K562 (cell line): ENCODE data around the gene PDIA2.

Source experiments
- CTCF ChIP-seq, 3 experiments: IDR thresholded peaks in 2 of 3; conservative IDR thresholded peaks in 1 of 3; 2 replicates each; pipeline ENCODE4 v1.5.1; 2011 to 2012; ENCODE audit warnings: low read length in 3 of 3, mild to moderate bottlenecking in 3 of 3, control low read depth in 2 of 3, improper control_type of control experiment in 1 of 3, inconsistent platforms in 1 of 3, low read depth in 1 of 3, mixed read lengths in 1 of 3, moderate library complexity in 1 of 3; ENCODE audit not compliant: insufficient read depth in 2 of 3
- NFATC3 ChIP-seq: fragments of 450-650 bp; IDR thresholded peaks from 2 replicates; pipeline ENCODE4 v1.6.1; 2017; ENCODE audit warnings: mild to moderate bottlenecking
- POU5F1 ChIP-seq: fragments of 150-350 bp; IDR thresholded peaks from 2 replicates; pipeline ENCODE4 v1.6.1; 2014; ENCODE audit warnings: borderline replicate concordance, low read length, low read depth, mild to moderate bottlenecking; ENCODE audit not compliant: partially characterized antibody
- TAF15 ChIP-seq: fragments of 200-400 bp; formaldehyde crosslinking; IDR thresholded peaks from 2 replicates; pipeline ENCODE4 v1.6.1; 2017; ENCODE audit warnings: mild to moderate bottlenecking, low read depth, low read length, moderate library complexity
- WHSC1 ChIP-seq: IDR thresholded peaks from one replicate; pipeline ENCODE4 v1.6.1; 2012; ENCODE audit warnings: low read length, control low read depth, inconsistent platforms
- ZFP30 ChIP-seq: fragments of 250-450 bp; sonication (Bioruptor Pico); IDR thresholded peaks from 2 replicates; pipeline ENCODE4 v1.8.0; 2022; ENCODE audit warnings: moderate library complexity, mild to moderate bottlenecking, inconsistent platforms, borderline replicate concordance
- ZFP36 ChIP-seq: fragments of 150-350 bp; IDR thresholded peaks from 2 replicates; pipeline ENCODE4 v1.6.1; 2018; ENCODE audit warnings: low read length, low read depth; ENCODE audit not compliant: partially characterized antibody
- ZNF253 ChIP-seq: fragments of 250-450 bp; sonication (Bioruptor Pico); conservative IDR thresholded peaks from 2 replicates; pipeline ENCODE4 v1.6.1; 2021; ENCODE audit warnings: mild to moderate bottlenecking

- TF ChIP-seq ZNF253, result no peak
- no peak for TF ChIP-seq TAF15
- TF ChIP-seq WHSC1, result no peak
- TF ChIP-seq NFATC3, result no peak
- TF ChIP-seq POU5F1, result no peak
- TF ChIP-seq CTCF (IDR thresholded peaks at IDR 0.05 in 2 of 3, conservative IDR thresholded peaks at IDR 0.05 in 1 of 3; ENCODE audit: insufficient read depth in 2 of 3, low read depth in 1 of 3, low read length in 3 of 3), result no peak
- no peak for TF ChIP-seq ZFP36
- no peak for TF ChIP-seq ZFP30
Observed at GRCh38 chr16:324451-325334, 41.7 kb downstream of the PDIA2 start.
